ENCODE results near the gene OR4K1. TPM values are rescaled to one million over a fixed set of nuclear protein-coding genes. Genes with fewer than 3 reads are reported as not detected.
"Not testable (repeated sequence)": the region's sequence is repeated elsewhere in the genome, so short reads cannot be mapped to it uniquely, and the experiment has no call there.

OR4K1 gene
- total RNA-seq, 1 donor from 2014 or later: not detected

DNA sequence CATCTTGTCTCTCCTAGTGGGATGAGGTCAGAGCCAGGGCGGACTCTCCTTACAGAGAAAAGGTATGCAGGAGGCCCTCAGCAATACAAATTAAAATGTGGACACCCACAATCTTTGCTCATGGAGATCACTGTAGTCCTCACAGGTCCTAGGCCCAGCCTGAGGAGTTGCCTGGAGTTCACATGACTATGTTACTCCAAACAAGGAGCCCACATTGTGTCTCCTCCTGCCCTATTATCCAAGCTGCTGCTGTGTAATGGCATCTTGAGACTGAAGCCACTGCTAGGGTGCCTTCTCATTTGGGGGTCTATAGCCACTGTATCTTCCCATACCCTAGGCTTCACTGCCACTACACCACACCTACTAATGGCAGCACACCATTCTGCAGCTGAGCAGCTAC lies 11.0 kb downstream of the OR4K1 start:
- no peaks in the 10 kb centered on the region for H3K4me1 Mint-ChIP-seq (ENCODE audit: low read depth)
- H3K9me3 Mint-ChIP-seq (ENCODE audit: low read depth): peaks cover 33% of the 10 kb centered on the region
- no peak overlapping the region for H3K4me3 Mint-ChIP-seq (ENCODE audit: low read depth)

DNA sequence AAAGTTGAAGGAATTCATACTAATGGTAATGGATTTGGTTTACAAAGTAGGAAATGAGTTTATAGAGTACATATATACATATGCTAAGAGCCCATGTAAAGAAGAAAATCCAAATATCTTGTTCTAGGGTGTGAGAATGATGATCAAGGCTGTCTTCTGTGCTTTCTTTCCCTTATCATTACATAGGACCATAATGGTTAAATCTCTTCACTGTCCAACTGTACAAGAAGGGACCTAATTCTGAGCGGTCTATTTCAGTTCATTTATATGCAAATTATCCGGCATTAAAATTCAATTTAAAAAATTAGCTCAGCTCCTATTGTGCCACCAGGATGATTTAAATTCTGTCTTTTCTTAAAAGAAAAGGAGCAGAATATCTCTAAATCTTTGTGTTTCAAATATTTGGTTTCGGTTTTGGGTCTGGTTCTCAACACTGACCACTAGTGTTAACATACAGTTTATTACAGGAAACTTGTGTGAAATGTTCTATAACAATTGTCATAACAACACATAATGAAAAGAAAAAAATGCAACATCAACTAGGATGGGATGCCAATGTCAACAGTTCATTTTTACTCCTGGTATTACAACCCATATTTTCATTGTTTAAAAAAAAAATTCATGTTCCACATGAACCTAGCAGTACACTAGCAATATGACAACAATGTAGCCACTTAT lies 16.8 kb downstream of the OR4K1 start:
- no peak overlapping the region for H3K4me3 Mint-ChIP-seq (ENCODE audit: low read depth)
- no peaks in the 10 kb centered on the region for H3K4me1 Mint-ChIP-seq (ENCODE audit: low read depth)
- no peak overlapping the region for H3K27ac Mint-ChIP-seq
- peaks cover 23% of the 10 kb centered on the region for H3K9me3 Mint-ChIP-seq (ENCODE audit: low read depth)
- TF ChIP-seq, protein P1, sequence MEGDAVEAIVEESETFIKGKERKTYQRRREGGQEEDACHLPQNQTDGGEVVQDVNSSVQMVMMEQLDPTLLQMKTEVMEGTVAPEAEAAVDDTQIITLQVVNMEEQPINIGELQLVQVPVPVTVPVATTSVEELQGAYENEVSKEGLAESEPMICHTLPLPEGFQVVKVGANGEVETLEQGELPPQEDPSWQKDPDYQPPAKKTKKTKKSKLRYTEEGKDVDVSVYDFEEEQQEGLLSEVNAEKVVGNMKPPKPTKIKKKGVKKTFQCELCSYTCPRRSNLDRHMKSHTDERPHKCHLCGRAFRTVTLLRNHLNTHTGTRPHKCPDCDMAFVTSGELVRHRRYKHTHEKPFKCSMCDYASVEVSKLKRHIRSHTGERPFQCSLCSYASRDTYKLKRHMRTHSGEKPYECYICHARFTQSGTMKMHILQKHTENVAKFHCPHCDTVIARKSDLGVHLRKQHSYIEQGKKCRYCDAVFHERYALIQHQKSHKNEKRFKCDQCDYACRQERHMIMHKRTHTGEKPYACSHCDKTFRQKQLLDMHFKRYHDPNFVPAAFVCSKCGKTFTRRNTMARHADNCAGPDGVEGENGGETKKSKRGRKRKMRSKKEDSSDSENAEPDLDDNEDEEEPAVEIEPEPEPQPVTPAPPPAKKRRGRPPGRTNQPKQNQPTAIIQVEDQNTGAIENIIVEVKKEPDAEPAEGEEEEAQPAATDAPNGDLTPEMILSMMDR (IDR thresholded peaks at IDR 0.05; ENCODE audit: unreplicated experiment): no peak
- no peak for DNase-seq (ENCODE audit: low spot score, unreplicated experiment)
- H3K36me3 Mint-ChIP-seq (ENCODE audit: insufficient read depth): peaks cover 2% of the 10 kb centered on the region
- no peaks in the 10 kb centered on the region for H3K27me3 Mint-ChIP-seq

More for the DNA sequence above, 11.0 kb downstream of the OR4K1 start:
- no peak for DNase-seq (ENCODE audit: low spot score, unreplicated experiment)
- TF ChIP-seq, protein P1 (IDR thresholded peaks at IDR 0.05; ENCODE audit: unreplicated experiment): no peak
- no peak overlapping the region for H3K27ac Mint-ChIP-seq
- no peaks in the 10 kb centered on the region for H3K27me3 Mint-ChIP-seq
- no peaks in the 10 kb centered on the region for H3K36me3 Mint-ChIP-seq (ENCODE audit: insufficient read depth)

DNA sequence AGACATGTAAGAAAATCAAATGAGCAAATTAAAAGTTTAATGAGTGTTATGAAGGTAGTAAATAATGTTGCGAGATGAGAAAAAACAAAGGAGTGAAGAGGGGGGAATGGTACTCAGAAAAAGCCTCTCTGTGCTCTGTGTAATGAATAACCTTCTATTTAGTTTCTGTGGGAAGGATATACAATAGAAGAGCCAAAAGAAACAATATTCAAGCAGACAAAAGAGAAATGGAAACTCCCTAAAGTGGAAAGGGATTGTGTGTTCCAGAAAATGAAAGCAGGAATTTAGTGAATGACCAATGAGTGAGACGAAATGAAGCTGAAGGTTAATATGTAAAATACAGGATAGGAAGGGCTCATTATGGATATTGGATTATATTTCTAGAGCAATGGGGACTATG lies 18.5 kb downstream of the OR4K1 start:
- no peaks in the 10 kb centered on the region for H3K4me1 Mint-ChIP-seq (ENCODE audit: low read depth)
- H3K36me3 Mint-ChIP-seq (ENCODE audit: insufficient read depth): peaks cover 2% of the 10 kb centered on the region
- no peaks in the 10 kb centered on the region for H3K27me3 Mint-ChIP-seq
- DNase-seq (ENCODE audit: low spot score, unreplicated experiment): no peak
- TF ChIP-seq, protein P1 (IDR thresholded peaks at IDR 0.05; ENCODE audit: unreplicated experiment): no peak
- H3K4me3 Mint-ChIP-seq (ENCODE audit: low read depth): no peak overlapping the region
- H3K27ac Mint-ChIP-seq: no peak overlapping the region
- peaks cover 27% of the 10 kb centered on the region for H3K9me3 Mint-ChIP-seq (ENCODE audit: low read depth)

DNA sequence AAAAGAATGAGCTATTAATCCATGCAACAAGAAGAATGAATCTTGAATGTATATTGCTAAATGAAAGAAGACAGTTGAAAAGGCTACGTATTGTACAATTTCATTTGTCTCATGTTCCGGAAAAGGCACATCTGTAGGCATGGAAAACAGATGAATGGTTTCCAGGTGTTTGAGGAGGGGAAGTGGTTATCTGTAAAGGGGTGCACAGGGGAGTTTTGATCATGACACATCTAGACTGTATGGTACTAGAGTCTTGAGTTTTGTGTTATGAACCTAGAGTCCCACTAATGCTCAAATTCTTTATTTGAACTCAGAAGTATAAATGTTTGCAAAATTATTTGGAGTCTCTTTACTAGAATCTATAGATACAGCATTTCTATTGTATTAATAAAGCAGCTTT lies 39.0 kb downstream of the OR4K1 start:
- not testable (repeated sequence) for H3K27ac Mint-ChIP-seq; DNase-seq (ENCODE audit: low spot score, unreplicated experiment); H3K4me1 Mint-ChIP-seq (ENCODE audit: low read depth); H3K4me3 Mint-ChIP-seq (ENCODE audit: low read depth); H3K36me3 Mint-ChIP-seq (ENCODE audit: insufficient read depth); H3K27me3 Mint-ChIP-seq
- peaks cover 56% of the 10 kb centered on the region for H3K9me3 Mint-ChIP-seq (ENCODE audit: low read depth)

DNA sequence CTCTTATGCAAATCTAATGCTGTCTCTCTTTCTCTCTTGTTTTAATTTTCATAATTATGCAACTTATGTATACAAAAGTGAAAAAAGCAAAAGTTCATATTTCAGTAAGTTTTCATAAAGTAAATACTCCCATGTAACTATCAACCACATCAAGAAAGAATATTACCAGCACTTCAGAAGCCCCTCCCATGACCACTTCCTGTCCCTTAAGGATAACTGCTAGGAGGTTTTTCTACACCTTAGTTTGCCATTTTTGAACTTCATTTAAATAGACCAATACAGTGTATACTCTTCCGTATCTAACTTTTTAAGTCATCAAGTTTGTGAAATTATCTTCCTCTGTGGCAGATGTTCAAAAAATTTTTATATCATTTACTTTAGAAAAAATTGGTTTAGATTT lies 44.1 kb downstream of the OR4K1 start:
- Mint-ChIP-seq H3K4me3 (ENCODE audit: low read depth) (no peak overlapping the region), H3K27ac (no peak overlapping the region), H3K27me3 (no peaks in the 10 kb centered on the region), H3K9me3 (ENCODE audit: low read depth) (peaks cover 47% of the 10 kb centered on the region), H3K36me3 (ENCODE audit: insufficient read depth) (no peaks in the 10 kb centered on the region), H3K4me1 (ENCODE audit: low read depth) (no peaks in the 10 kb centered on the region)
- TF ChIP-seq, protein P1 (IDR thresholded peaks at IDR 0.05; ENCODE audit: unreplicated experiment): no peak
- DNase-seq (ENCODE audit: low spot score, unreplicated experiment): no peak

DNA sequence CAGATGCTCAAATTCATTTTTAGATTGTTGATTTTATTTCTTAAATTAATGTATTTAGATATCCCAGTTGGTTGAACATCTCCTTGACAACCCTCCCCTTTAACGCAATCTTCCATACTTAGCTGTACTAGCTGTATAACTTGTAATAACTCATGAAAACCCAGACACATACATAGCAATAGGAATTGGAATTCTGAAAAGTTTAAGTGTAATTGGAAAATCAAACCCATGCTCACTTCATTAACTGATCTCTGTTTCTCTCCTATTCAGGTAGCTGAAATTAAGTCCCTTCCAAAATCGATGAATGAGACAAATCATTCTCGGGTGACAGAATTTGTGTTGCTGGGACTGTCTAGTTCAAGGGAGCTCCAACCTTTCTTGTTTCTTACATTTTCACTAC lies 44.6 kb downstream of the OR4K1 start, which contains the start of gene OR4K15:
Gene OR4K15 (plus strand): TSS at position 301 of the 400 bp plus-strand sequence. CDS start 0 bp downstream, at position 301.
- TF ChIP-seq, protein P1 (IDR thresholded peaks at IDR 0.05; ENCODE audit: unreplicated experiment): no peak
- no peaks in the 10 kb centered on the region for H3K4me1 Mint-ChIP-seq (ENCODE audit: low read depth)
- no peak for DNase-seq (ENCODE audit: low spot score, unreplicated experiment)
- peaks cover 49% of the 10 kb centered on the region for H3K9me3 Mint-ChIP-seq (ENCODE audit: low read depth)
- H3K4me3 Mint-ChIP-seq (ENCODE audit: low read depth): no peak within 1 kb of the TSS
- no peak within 1 kb of the TSS for H3K27ac Mint-ChIP-seq
- H3K27me3 Mint-ChIP-seq: no peaks in the 10 kb centered on the region
- H3K36me3 Mint-ChIP-seq (ENCODE audit: insufficient read depth): no peaks in the 10 kb centered on the region
